ENCODE results near the gene HDAC5.

DNA sequence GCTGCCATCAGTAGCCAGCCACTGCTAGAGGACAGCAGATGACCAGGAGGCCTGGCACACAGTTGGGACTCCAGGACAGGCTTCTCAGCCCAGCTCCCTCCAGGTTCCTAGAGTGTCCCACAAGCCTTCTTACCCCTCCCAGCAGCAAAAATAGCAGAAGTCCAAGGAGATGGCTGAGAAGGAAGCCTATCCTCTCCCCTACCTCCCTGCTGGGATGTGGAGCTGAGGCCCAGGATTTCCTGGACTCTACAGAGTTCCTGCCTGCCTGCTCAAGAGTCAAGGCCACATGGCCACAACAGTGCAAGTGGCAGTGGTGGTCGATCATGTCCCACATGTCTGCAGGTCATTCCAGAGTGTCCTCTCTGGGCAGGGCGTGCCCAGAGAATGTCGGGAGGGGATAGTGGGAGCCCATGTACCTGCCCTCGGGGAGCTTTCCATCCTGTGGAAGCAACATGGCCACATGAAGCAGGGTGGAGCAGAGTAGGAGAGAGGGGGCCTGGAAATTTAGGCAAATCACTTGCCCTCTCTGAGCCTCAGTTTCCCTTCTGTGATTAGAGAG is 10.6 kb upstream of the HDAC5 start:
- TF ChIP-seq YY1 (IDR thresholded peaks at IDR 0.05; ENCODE audit: insufficient read depth, insufficient read length) (no peak), SUZ12 (IDR thresholded peaks at IDR 0.05; ENCODE audit: extremely low read depth, insufficient read depth, insufficient read length) (no peak)
